ENCODE measurements around the gene ZNF451.
A peak's percentile ranks its signal among the peaks of the same experiment; 100 is the strongest.
"Not testable (repeated sequence)": the region's sequence is repeated elsewhere in the genome, so short reads cannot be mapped to it uniquely, and the experiment has no call there.

The ZNF451 gene

GRCh38 chr6:57089687-57090457 is at the start of gene ZNF451:
TSS of gene ZNF451 (plus strand) at chr6:57090188. CDS start at chr6:57090254, 66 bp downstream.
- peak; percentile 99 for DNase-seq

GRCh38 chr6:57044061-57044460 is 45.9 kb upstream of the ZNF451 start:
- not testable (repeated sequence) for DNase-seq

GRCh38 chr6:57044568-57044967 is 45.4 kb upstream of the ZNF451 start:
- no peak for DNase-seq

GRCh38 chr6:57046332-57047256 is 43.4 kb upstream of the ZNF451 start, which contains the start of gene KIAA1586:
TSS of gene KIAA1586 (plus strand) at chr6:57046693. CDS start at chr6:57046756, 63 bp downstream.
- peak; percentile 97 for DNase-seq

- DNase-seq, result not testable (repeated sequence)
Observed at GRCh38 chr6:57047257-57047585, 42.8 kb upstream of the ZNF451 start.

GRCh38 chr6:57047859-57048258 is 42.1 kb upstream of the ZNF451 start:
- DNase-seq, result peak; percentile 43

- DNase-seq, result peak; percentile 38
Observed at GRCh38 chr6:57048577-57048976, 41.4 kb upstream of the ZNF451 start.

GRCh38 chr6:57063847-57064246 is 26.1 kb upstream of the ZNF451 start:
- no peak for DNase-seq

GRCh38 chr6:57064809-57065208 is 25.2 kb upstream of the ZNF451 start:
- DNase-seq, result no peak

- no peak for DNase-seq
Observed at GRCh38 chr6:57068061-57068460, 21.9 kb upstream of the ZNF451 start.

- DNase-seq, result no peak
Observed at GRCh38 chr6:57069228-57069627, 20.8 kb upstream of the ZNF451 start.

GRCh38 chr6:57069920-57070331 is 20.1 kb upstream of the ZNF451 start:
- no peak for DNase-seq

- peak; percentile 29 for DNase-seq
Observed at GRCh38 chr6:57072108-57072507, 17.9 kb upstream of the ZNF451 start.

GRCh38 chr6:57074383-57074782 is 15.6 kb upstream of the ZNF451 start:
- no peak for DNase-seq

- DNase-seq, result no peak
Observed at GRCh38 chr6:57075092-57075491, 14.9 kb upstream of the ZNF451 start.

- DNase-seq, result no peak
Observed at GRCh38 chr6:57078531-57079207, 11.3 kb upstream of the ZNF451 start.

GRCh38 chr6:57085471-57085870 is 4.5 kb upstream of the ZNF451 start:
- no peak for DNase-seq

- DNase-seq, result no peak
Observed at GRCh38 chr6:57086843-57087242, 3.1 kb upstream of the ZNF451 start.

- peak; percentile 55 for DNase-seq
Observed at GRCh38 chr6:57087916-57088315, 2.1 kb upstream of the ZNF451 start.

- no peak for DNase-seq
Observed at GRCh38 chr6:57089265-57089664, 723 bp upstream of the ZNF451 start.

- DNase-seq, result not testable (repeated sequence)
Observed at GRCh38 chr6:57090458-57091067, 575 bp downstream of the ZNF451 start.

GRCh38 chr6:57091375-57091774 is 1.4 kb downstream of the ZNF451 start:
- peak; percentile 36 for DNase-seq

- no peak for DNase-seq
Observed at GRCh38 chr6:57094689-57095088, 4.7 kb downstream of the ZNF451 start.

Measured in OCI-M1 (cell line).